ENCODE measurements around the gene MGAT4C. TPM values are rescaled to one million over a fixed set of nuclear protein-coding genes. Genes with fewer than 3 reads are reported as not detected.

The MGAT4C gene
- total RNA-seq, 1 donor from 2014 or later = not detected

- Histone ChIP-seq H3K36me3 (ENCODE audit: control insufficient read depth, insufficient read depth, low read length) (no peaks in the 10 kb centered on the region), H3K27me3 (ENCODE audit: control insufficient read depth, insufficient read depth, low read length) (no peaks in the 10 kb centered on the region), H3K4me3 (ENCODE audit: low read depth, low read length) (no peak overlapping the region)
- DNase-seq (ENCODE audit: low read depth) = no peak
- no peak for TF ChIP-seq CTCF (IDR thresholded peaks at IDR 0.05; ENCODE audit: insufficient read depth, low read length, poor library complexity, severe bottlenecking)
Observed at GRCh38 chr12:86283620-86284019, 27.4 kb upstream of the MGAT4C start.

GRCh38 chr12:86275356-86275755 lies 19.2 kb upstream of the MGAT4C start:
- no peaks in the 10 kb centered on the region for H3K36me3 ChIP-seq (ENCODE audit: control insufficient read depth, insufficient read depth, low read length)
- no peak for DNase-seq (ENCODE audit: low read depth)
- no peaks in the 10 kb centered on the region for H3K27me3 ChIP-seq (ENCODE audit: control insufficient read depth, insufficient read depth, low read length)
- no peak overlapping the region for H3K4me3 ChIP-seq (ENCODE audit: low read depth, low read length)
- no peak for TF ChIP-seq CTCF (IDR thresholded peaks at IDR 0.05; ENCODE audit: insufficient read depth, low read length, poor library complexity, severe bottlenecking)

DNA sequence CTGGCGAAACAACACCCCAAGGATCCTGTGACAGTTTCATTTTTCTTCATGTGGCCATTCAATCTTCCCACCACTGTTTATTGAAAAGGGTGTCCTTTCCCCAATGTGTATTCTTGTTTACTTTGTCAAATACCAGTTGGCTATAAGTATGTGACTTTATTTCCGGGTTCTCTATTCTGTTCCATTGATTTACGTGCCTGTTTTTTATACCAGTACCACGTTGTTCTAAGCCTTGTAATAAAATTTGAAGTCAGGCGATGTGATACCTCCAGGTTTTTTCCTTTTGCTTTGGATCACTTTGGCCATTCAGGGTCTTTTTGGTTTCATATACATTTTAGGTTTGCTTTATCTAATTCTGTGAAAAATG lies 9.1 kb upstream of the MGAT4C start:
- DNase-seq (ENCODE audit: low read depth) = no peak
- no peak for TF ChIP-seq CTCF (IDR thresholded peaks at IDR 0.05; ENCODE audit: insufficient read depth, low read length, poor library complexity, severe bottlenecking)
- Histone ChIP-seq H3K4me3 (ENCODE audit: low read depth, low read length) (no peak overlapping the region), H3K36me3 (ENCODE audit: control insufficient read depth, insufficient read depth, low read length) (no peaks in the 10 kb centered on the region), H3K27me3 (ENCODE audit: control insufficient read depth, insufficient read depth, low read length) (no peaks in the 10 kb centered on the region)

DNA sequence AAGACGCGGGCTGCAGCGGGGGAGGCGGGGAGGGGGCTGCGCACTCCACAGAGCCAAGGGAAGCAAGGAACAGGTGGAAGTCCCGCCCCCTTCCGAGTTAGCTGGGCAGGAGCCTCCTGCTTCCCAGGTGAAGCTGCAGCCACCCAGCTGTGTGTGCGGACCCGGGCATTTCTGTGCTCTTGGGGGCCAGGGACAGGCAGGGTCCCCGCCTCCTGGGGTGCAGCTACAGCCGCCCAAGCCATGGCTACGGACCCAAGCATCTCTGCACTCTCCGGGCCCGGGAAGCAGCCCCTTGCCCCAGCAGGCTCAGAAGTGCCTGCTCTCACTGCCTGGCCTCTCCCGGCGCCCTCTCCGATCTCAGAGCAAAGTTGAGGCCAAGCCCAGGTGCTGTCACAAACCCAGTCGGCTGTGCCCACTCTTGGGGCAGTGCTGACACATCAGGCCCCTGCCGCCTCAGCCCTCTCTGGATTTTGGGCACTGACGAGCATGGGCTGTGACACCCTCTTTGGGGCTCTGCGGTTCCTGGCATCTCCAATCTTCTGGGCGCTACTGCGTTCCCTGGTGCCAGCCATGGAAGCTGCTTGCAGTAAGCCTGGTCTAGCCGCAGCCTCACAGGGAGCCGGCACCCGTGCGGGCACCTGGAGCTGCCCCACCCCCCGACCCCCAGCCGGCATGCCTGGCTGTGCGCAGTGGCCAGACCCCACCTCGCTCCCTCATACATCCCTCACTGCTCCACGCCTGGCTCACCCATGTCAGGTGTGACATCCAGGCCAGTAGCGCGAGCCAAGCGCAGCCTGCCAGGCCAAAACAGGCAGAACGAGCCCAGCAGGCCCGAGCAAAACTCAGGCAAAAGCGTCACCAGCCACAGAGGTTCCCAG lies 8.5 kb upstream of the MGAT4C start:
- no peaks in the 10 kb centered on the region for H3K36me3 ChIP-seq (ENCODE audit: control insufficient read depth, insufficient read depth, low read length)
- peak overlapping the region; percentile 53 for H3K4me3 ChIP-seq (ENCODE audit: low read depth, low read length)
- no peak for TF ChIP-seq CTCF (IDR thresholded peaks at IDR 0.05; ENCODE audit: insufficient read depth, low read length, poor library complexity, severe bottlenecking)
- no peak for DNase-seq (ENCODE audit: low read depth)
- H3K27me3 ChIP-seq (ENCODE audit: control insufficient read depth, insufficient read depth, low read length) = no peaks in the 10 kb centered on the region

- Histone ChIP-seq H3K36me3 (ENCODE audit: control insufficient read depth, insufficient read depth, low read length) (no peaks in the 10 kb centered on the region), H3K4me3 (ENCODE audit: low read depth, low read length) (no peak overlapping the region), H3K27me3 (ENCODE audit: control insufficient read depth, insufficient read depth, low read length) (no peaks in the 10 kb centered on the region)
- TF ChIP-seq CTCF (IDR thresholded peaks at IDR 0.05; ENCODE audit: insufficient read depth, low read length, poor library complexity, severe bottlenecking) = no peak
- DNase-seq (ENCODE audit: low read depth) = no peak
Observed at GRCh38 chr12:86261578-86261977, 5.4 kb upstream of the MGAT4C start.

DNA sequence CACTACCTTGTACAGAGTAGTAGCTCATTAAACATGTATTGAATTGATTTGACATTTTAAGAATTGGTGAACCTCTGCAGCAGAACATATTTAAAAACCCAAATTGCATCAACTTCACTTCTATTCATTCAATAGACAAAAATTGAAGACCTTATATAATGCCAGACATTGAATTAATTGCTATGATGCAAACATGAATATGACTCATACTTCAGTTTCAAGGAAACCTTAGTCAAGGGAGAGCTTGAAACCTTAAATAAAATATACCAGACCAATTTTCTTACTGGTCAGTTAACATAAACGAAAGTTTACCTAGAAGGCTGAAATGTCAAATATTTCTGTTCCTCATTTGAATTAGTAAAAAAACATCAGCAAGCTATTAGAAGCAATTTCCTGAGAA lies 5.0 kb upstream of the MGAT4C start:
- Histone ChIP-seq H3K4me3 (ENCODE audit: low read depth, low read length) (no peak overlapping the region), H3K27me3 (ENCODE audit: control insufficient read depth, insufficient read depth, low read length) (no peaks in the 10 kb centered on the region), H3K36me3 (ENCODE audit: control insufficient read depth, insufficient read depth, low read length) (no peaks in the 10 kb centered on the region)
- DNase-seq (ENCODE audit: low read depth) = no peak
- no peak for TF ChIP-seq CTCF (IDR thresholded peaks at IDR 0.05; ENCODE audit: insufficient read depth, low read length, poor library complexity, severe bottlenecking)

Measured in kidney epithelial cell (primary cell).